K562 (cell line): Measurements from ENCODE around the gene LST1. TPM values are rescaled to one million over a fixed set of nuclear protein-coding genes. Genes with fewer than 3 reads are reported as not detected.
A peak's percentile ranks its signal among the peaks of the same experiment; 100 is the strongest.

ENCODE experiments used
- ATAC-seq: fragments of 200-7000 bp; cut with Tn5 transposase; 3 replicates; pipeline ENCODE4 v1.9.1; 2020; ENCODE audit warnings: moderate library complexity
- BruUV-seq: library from RNA; stranded (reverse); fragments of 400-500 nt; replicated peaks from 2 replicates; lab custom pipeline; 2021; lab: Mats Ljungman, UMichigan
- CTCF ChIA-PET: fragments of 300-600 bp; formaldehyde crosslinking; extraction: SDS; loops from one replicate; lab custom pipeline; 2021; ENCODE audit warnings: low intra/inter-chr PET ratio; lab: Yijun Ruan, JAX
- POLR2A ChIA-PET: fragments of 300-600, 350-650 bp; sonication (Branson Sonifier 250); formaldehyde crosslinking; extraction: SDS; loops from one replicate; lab custom pipeline; 2021; ENCODE audit warnings: antibody characterized with exemption, inconsistent platforms; lab: Yijun Ruan, JAX
- DNase-seq, 4 experiments: peaks; one replicate each; pipeline versions ENCODE4 v3.0.0 to v3.0.0-alpha.2; 2011 to 2018; ENCODE audit warnings: low spot score in 3 of 4, mixed read lengths in 3 of 4; ENCODE audit errors: extremely low read depth in 1 of 4
- FAIRE-seq: peaks from 2 replicates; lab custom pipeline; 2011; peaks lifted over from hg19 to GRCh38; lab: Jason Lieb, UNC
- H2AFZ ChIP-seq: 2 replicates; pipeline ENCODE4 v1.6.0; 2011; ENCODE audit warnings: low read depth, low read length, control low read depth, inconsistent platforms
- H3K27ac ChIP-seq: fragments of 200-600 bp; 3 replicates; pipeline ENCODE4 v1.8.0; 2011; ENCODE audit warnings: low read depth, mild to moderate bottlenecking, control low read depth, inconsistent platforms, low read length, moderate library complexity, mixed read lengths; ENCODE audit errors: extremely low read depth
- H3K27me3 ChIP-seq, 2 experiments: fragments of 300-600 bp in 1 of 2; 2 replicates in 1 of 2; 3 replicates in 1 of 2; pipeline versions ENCODE4 v1.6.0 to v1.8.0; 2011; ENCODE audit warnings: inconsistent platforms in 2 of 2, low read length in 2 of 2, mild to moderate bottlenecking in 1 of 2, mixed read lengths in 1 of 2, moderate library complexity in 1 of 2; ENCODE audit not compliant: control insufficient read depth in 2 of 2, insufficient read depth in 2 of 2
- H3K36me3 ChIP-seq: fragments of 300-600 bp; 3 replicates; pipeline ENCODE4 v1.8.0; 2011; ENCODE audit warnings: mild to moderate bottlenecking, low read length, inconsistent platforms; ENCODE audit not compliant: control insufficient read depth, insufficient read depth
- H3K4me1 ChIP-seq, 2 experiments: fragments of 200-600 bp in 1 of 2; replicated peaks in 1 of 2; 2 replicates in 1 of 2; 3 replicates in 1 of 2; pipeline versions ENCODE4 v1.5.1 to v1.8.0; 2011; ENCODE audit warnings: inconsistent platforms in 2 of 2, low read length in 2 of 2, mild to moderate bottlenecking in 1 of 2, mixed read lengths in 1 of 2, moderate library complexity in 1 of 2; ENCODE audit not compliant: control insufficient read depth in 2 of 2, insufficient read depth in 2 of 2
- H3K4me2 ChIP-seq: 2 replicates; pipeline ENCODE4 v1.6.1; 2011; ENCODE audit warnings: low read length, control low read depth, inconsistent platforms, mixed read lengths; ENCODE audit not compliant: insufficient read depth
- H3K4me3 ChIP-seq: fragments of 200-600 bp; sonication (generic), shearing (Covaris generic); 2 replicates; pipeline ENCODE4 v1.5.1; 2016; ENCODE audit warnings: control low read depth, inconsistent platforms
- H3K79me2 ChIP-seq: fragments of 200-600 bp; 3 replicates; pipeline ENCODE4 v1.8.0; 2011; ENCODE audit warnings: low read length, inconsistent platforms; ENCODE audit not compliant: control insufficient read depth, insufficient read depth
- H3K9ac ChIP-seq, 2 experiments: 2 replicates each; pipeline versions ENCODE4 v1.6.0 to v1.6.1; 2011; ENCODE audit warnings: low read depth in 2 of 2, low read length in 2 of 2, control low read depth in 1 of 2, inconsistent platforms in 1 of 2, mild to moderate bottlenecking in 1 of 2, mixed read lengths in 1 of 2; ENCODE audit not compliant: insufficient read depth in 1 of 2
- H3K9me1 ChIP-seq: one replicate; pipeline ENCODE4 v1.6.0; 2011; ENCODE audit warnings: inconsistent platforms, mild to moderate bottlenecking, low read length, moderate library complexity; ENCODE audit not compliant: control insufficient read depth, insufficient read depth
- H3K9me3 ChIP-seq: replicated peaks from 2 replicates; pipeline ENCODE4 v1.5.1; 2011; ENCODE audit warnings: low read depth, low read length, inconsistent platforms; ENCODE audit not compliant: control insufficient read depth, insufficient read depth
- H4K20me1 ChIP-seq: replicated peaks from 2 replicates; pipeline ENCODE4 v1.6.1; 2011; ENCODE audit warnings: low read length, inconsistent platforms, mixed read lengths; ENCODE audit not compliant: control insufficient read depth, insufficient read depth
- CHCHD3 ChIP-seq: fragments of 250-450 bp; sonication (Bioruptor Pico); IDR thresholded peaks from 2 replicates; pipeline ENCODE4 v2.1.2; 2022; ENCODE audit warnings: mild to moderate bottlenecking
- FOXA3 ChIP-seq, 2 experiments: fragments of 450-650 bp in 1 of 2; sonication (generic) in 1 of 2; formaldehyde crosslinking; IDR thresholded peaks in 1 of 2; conservative IDR thresholded peaks in 1 of 2; 2 replicates each; pipeline versions ENCODE4 v1.4.0 to v1.8.0; 2020 to 2022; ENCODE audit warnings: mild to moderate bottlenecking in 2 of 2, missing genetic modification reagents in 1 of 2
- JUNB ChIP-seq: fragments of 450-650 bp; formaldehyde crosslinking; conservative IDR thresholded peaks from 2 replicates; pipeline ENCODE4 v1.4.0; 2020; ENCODE audit warnings: mild to moderate bottlenecking
- NBN ChIP-seq: fragments of 450-650 bp; IDR thresholded peaks from 2 replicates; pipeline ENCODE4 v1.6.1; 2016; ENCODE audit warnings: low read depth, mild to moderate bottlenecking
- RCOR1 ChIP-seq, 2 experiments: IDR thresholded peaks; 2 replicates each; pipeline ENCODE4 v1.6.1; 2012; ENCODE audit warnings: low read depth in 2 of 2, low read length in 2 of 2, borderline replicate concordance in 1 of 2, improper control_type of control experiment in 1 of 2
- SAP30 ChIP-seq: fragments of 200-600 bp; sonication (generic); IDR thresholded peaks from 2 replicates; pipeline ENCODE4 v1.6.1; 2012; ENCODE audit warnings: borderline replicate concordance, low read depth, mild to moderate bottlenecking, moderate library complexity, low read length, control low read depth, inconsistent platforms; ENCODE audit not compliant: insufficient read depth, poor library complexity, severe bottlenecking
- STAG1 ChIP-seq: sonication (generic); formaldehyde crosslinking; IDR thresholded peaks from 2 replicates; pipeline ENCODE4 v1.5.0; 2020; ENCODE audit warnings: missing genetic modification reagents, borderline replicate concordance
- WGBS: fragments of 100-300 bp; shearing (Covaris generic); methylation state at CpG from one replicate; pipeline ENCODE4 v1.1.6; 2016; ENCODE audit warnings: low coverage, mixed read lengths; ENCODE audit not compliant: insufficient coverage; ENCODE audit errors: missing lambda C conversion rate; 5-methylcytosine and 5-hydroxymethylcytosine counted together
- in situ Hi-C: fragments of 300-500 bp; cut with MboI; formaldehyde crosslinking; loops from 4 replicates; pipeline ENCODE4 v1.15.0; 2018; ENCODE audit warnings: inconsistent platforms, mixed read lengths
- intact Hi-C: fragments of 100-400 bp; cut with micrococcal nuclease; formaldehyde crosslinking; loops from 2 replicates; pipeline ENCODE4 v1.14.2; 2022
- polyA plus RNA-seq, 8 experiments: library from polyadenylated mRNA; depleted of rRNA in 4 of 8; stranded (reverse) in 5 of 8; unstranded in 3 of 8; fragments of >200 nt; fragmentation: Nextera tagmentation in 2 of 8; fragmentation: Illumina TruSeq in 1 of 8; extraction: Ambion mirVana in 2 of 8; extraction: Trizol in 1 of 8; gene quantifications; 2 replicates each; pipeline versions ENCODE4 v1.2.1 to v1.2.3, GENCODE V29; 2011 to 2014; ENCODE audit warnings: inconsistent platforms in 1 of 8, missing spikeins in 1 of 8
- total RNA-seq, 7 experiments: library from RNA; depleted of rRNA in 6 of 7; stranded (reverse); fragments of >200 nt in 6 of 7; fragmentation: Illumina TruSeq in 2 of 7; extraction: Trizol in 2 of 7; gene quantifications; 2 replicates each; pipeline versions ENCODE4 v1.2.1 to v1.2.3, GENCODE V29; 2011 to 2021; ENCODE audit warnings: low replicate concordance in 1 of 7
- TF ChIP-seq, protein P1 (sequence below), 3 experiments: IDR thresholded peaks in 2 of 3; conservative IDR thresholded peaks in 1 of 3; 2 replicates each; pipeline ENCODE4 v1.5.1; 2011 to 2012; ENCODE audit warnings: low read length in 3 of 3, mild to moderate bottlenecking in 3 of 3, control low read depth in 2 of 3, improper control_type of control experiment in 1 of 3, inconsistent platforms in 1 of 3, low read depth in 1 of 3, mixed read lengths in 1 of 3, moderate library complexity in 1 of 3; ENCODE audit not compliant: insufficient read depth in 2 of 3

The LST1 gene
- total and polyA plus RNA-seq, 9 of the 15 experiments (the other 6 are each of a cell fraction or from before 2014, with no cell fraction given): 0.82 to 7.8 (median 1.7) TPM

DNA sequence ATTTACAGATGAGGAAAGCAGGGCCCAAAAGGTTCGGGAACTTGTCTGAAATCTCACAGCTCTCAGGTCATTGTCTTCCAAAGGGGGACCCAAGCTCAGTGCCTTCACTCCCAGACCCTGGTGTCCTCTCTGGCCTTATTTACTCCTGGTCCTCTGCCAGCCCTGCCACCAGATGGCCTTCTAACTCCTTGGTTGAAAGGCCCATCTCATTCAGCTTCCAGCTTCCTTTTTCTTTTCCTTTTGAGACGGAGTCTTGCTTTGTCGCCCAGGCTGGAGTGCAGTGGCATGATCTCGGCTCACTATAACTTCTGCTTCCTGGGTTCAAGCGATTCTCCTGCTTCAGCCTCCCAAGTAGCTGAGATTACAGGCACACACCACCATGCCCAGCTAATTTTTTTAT is 34.7 kb upstream of the LST1 start (continued):
- TF ChIP-seq, protein P1, sequence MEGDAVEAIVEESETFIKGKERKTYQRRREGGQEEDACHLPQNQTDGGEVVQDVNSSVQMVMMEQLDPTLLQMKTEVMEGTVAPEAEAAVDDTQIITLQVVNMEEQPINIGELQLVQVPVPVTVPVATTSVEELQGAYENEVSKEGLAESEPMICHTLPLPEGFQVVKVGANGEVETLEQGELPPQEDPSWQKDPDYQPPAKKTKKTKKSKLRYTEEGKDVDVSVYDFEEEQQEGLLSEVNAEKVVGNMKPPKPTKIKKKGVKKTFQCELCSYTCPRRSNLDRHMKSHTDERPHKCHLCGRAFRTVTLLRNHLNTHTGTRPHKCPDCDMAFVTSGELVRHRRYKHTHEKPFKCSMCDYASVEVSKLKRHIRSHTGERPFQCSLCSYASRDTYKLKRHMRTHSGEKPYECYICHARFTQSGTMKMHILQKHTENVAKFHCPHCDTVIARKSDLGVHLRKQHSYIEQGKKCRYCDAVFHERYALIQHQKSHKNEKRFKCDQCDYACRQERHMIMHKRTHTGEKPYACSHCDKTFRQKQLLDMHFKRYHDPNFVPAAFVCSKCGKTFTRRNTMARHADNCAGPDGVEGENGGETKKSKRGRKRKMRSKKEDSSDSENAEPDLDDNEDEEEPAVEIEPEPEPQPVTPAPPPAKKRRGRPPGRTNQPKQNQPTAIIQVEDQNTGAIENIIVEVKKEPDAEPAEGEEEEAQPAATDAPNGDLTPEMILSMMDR (IDR thresholded peaks at IDR 0.05 in 2 of 3, conservative IDR thresholded peaks at IDR 0.05 in 1 of 3; ENCODE audit: insufficient read depth in 2 of 3, low read depth in 1 of 3, low read length in 3 of 3): peak; percentile 72 to 91 (median 88)
- TF ChIP-seq NBN: 0 out of 2 replicates have a peak, but pooled peaks have one; percentile 39
- TF ChIP-seq STAG1 (CRISPR knock-in tag): peak; percentile 59; the same call in 1 of the 2 replicates
- TF ChIP-seq RCOR1 (IDR thresholded peaks at IDR 0.05; ENCODE audit: borderline replicate concordance in 1 of 2, low read depth in 2 of 2, low read length in 2 of 2): peak in 1 of 2 experiments; percentile 34; a peak in 1 of 4 replicates
- peak in 1 of 2 experiments; percentile 61; a peak in 1 of 4 replicates for TF ChIP-seq FOXA3 (CRISPR knock-in tag; conservative IDR thresholded peaks at IDR 0.05 in 1 of 2, IDR thresholded peaks at IDR 0.05 in 1 of 2)

DNA sequence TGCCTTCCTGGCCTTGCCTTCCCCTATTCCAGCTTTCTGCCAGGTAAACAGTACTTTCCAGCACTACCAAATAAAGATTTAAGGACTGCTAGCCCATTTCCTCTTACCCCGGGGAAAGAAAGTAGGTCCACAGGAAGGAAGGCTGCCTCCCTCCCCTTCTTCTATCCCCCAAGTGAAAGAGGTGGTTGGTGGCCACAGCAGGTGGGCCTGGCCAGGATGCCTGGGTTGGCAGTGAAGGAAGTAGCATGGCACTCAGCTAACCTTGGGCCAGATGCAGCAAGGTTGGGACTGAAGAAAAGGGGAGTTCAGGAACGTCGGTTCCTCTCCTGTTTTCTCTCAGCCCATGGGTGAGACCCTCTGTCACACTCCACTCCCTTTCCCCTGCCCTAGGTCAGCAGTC is 29.8 kb upstream of the LST1 start:
- ChIA-PET CTCF (no interaction called here), POLR2A (interaction anchor here (0.6 to 5.8 kb wide), 4 partner anchors 8 to 43 kb away, joined by 3 to 38 read pairs (median 4); partner anchors contain the start of genes ATP6V1G2, DDX39B and NFKBIL1)
- peaks cover 3% of the 10 kb centered on the region for H3K9me1 ChIP-seq
- DNase-seq: no peak
- no peaks in the 10 kb centered on the region for H3K9me3 ChIP-seq
- H3K9ac ChIP-seq: peak overlapping the region in 1 of 2 experiments; percentile 72; a peak in 1 of 4 replicates
- H3K36me3 ChIP-seq: peaks cover 68% of the 10 kb centered on the region
- H3K79me2 ChIP-seq: 0 out of 3 replicates have a peak, but pooled peaks cover under 1% of the 10 kb centered on the region
- WGBS: 67% methylated on average over 2 of the region's 3 CpGs
- no TSS peak for BruUV-seq
- FAIRE-seq: no peak
- H3K27ac ChIP-seq: no peak overlapping the region
- H4K20me1 ChIP-seq: no peaks in the 10 kb centered on the region
- H3K4me2 ChIP-seq: no peak overlapping the region
- no peak for ATAC-seq
- TF ChIP-seq JUNB (no peak), CHCHD3 (CRISPR knock-in tag) (no peak), SAP30 (no peak)
- intact Hi-C loops: no loop called here
- H3K4me1 ChIP-seq: peaks cover 30 to 40% of the 10 kb centered on the region in 2 experiments
- no peak overlapping the region for H3K4me3 ChIP-seq
- no peak overlapping the region for H2AFZ ChIP-seq
- H3K27me3 ChIP-seq: no peaks in the 10 kb centered on the region
- in situ Hi-C loops: no loop called here
